Stimulated activated CD8-positive, alpha-beta memory T cell treated with anti-CD3 and anti-CD28 coated beads, Interleukin-15, amount 100 ng/mL, for 4 hours (primary cell): Measurements from ENCODE around the gene TTBK1.

Source experiments
- DNase-seq, 2 donors: peaks; one replicate each; pipeline ENCODE4 v3.0.0-alpha.2; 2020; ENCODE audit warnings: low read depth in 2 of 2

TTBK1 gene

DNA sequence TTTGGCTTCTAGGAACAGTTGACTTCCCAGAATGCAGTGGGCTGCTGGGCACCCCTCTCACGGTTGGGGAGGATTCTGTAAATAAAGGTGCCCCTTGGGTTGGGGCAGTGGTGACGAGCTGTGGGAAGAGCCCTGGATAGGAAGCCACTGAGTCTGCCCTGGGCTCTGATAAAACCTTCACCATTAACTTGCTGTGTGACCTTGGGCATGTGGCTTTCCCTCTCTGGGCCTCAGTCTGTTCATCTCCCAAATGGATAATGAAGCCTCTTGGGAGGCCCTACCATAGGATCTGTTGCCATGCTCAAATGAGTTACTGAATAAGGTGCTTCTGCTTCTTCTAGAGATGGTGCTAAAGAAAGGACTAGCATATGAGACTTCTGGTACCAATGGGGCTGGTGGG is 61.6 kb downstream of the TTBK1 start:
- no peak for DNase-seq

DNA sequence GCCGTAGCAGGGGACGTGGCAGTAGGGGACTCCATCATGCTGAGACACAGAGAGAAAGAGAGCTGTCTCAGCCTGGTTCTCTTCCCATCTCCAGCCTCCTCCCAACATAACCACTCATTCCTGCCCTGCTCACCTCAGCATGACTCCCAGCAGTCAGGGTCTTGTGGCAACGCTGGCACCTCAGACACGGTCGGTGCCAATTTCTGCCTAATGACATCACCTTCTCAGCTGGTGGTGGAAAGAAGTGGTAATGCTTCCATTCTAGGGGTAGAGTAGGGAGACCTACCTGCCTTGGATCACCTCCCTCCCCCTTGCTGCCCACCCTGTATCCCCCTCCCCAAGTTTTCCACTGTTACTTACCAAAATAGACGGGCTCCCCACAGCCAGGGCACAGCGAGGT is 62.8 kb downstream of the TTBK1 start:
- DNase-seq, result no peak

DNA sequence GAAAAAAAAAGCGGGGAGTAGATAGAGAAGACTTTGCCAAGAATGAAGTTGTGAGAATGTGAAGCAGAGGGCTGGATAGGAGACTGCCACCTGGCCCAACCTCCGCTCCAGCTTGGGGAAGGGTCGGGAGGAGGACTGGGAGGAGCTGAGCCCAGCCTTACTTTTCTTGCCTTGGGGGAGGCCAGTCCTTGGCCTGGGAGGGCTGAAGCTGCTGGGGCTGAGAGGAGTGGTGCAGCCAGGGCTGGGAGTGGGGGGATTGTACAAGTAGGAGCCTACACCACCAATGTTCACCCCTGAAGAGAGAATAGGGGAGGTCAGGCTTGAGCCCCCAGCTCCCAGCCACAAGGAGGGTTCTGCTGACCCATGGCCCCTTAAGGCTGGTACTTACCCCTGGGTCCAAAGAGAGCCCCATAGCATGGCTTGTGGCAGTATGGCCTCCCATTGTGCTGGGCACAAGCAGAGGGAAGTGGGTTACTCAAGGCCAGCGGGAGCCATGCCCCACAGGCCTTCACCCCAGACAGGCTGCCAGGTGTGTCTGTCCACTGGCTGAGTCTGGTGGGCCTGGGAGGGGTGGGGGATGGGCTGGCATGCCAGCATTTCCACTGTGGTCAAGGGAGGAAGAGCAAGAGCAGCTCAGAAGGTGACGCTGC is 64.3 kb downstream of the TTBK1 start:
- DNase-seq, result no peak

DNA sequence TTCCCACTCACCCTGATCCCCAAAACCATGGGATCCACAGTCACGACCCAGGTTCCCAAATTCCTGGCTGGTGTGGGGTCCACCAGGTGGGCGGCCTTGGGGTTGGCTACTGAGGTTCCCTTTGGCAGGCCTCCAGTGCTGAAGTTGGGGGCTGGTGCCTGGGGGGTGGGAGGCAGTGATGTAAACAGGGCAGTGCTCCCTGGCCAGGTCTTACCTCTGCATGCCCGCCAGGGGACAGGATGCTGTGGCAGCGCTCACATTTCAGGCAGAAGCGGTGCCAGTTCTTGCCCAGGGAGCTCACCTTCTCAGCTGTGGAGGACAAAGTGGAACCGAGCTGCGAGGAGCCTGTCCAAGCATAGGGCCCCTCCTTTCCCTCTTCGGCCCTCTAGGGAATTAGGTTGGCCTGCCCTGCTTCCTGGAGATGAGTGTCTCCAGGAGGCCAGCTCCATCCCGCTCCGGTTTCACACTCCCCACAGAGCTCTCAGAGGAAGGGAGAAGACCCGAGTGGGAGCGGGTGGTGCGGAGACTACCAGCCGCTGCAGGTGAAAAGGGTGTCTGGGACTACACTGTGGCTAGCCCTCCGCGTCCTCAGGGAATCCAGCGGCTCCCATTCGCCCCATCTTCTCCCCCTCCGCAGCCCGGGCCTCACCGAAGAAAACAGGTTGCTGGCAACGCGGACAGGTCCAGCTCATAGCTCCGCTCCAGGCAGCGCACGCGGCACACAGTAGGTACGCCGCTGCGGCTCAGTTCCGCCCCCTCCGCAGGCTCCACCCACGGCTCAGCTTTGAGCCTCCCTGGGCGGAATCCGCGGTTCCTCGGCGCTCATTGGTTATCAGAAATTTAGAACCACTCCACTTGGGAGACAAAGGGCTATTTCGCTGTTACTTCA is 65.1 kb downstream of the TTBK1 start, which contains the start of gene CRIP3:
Gene CRIP3 (minus strand): TSS at position 726 of the 889 bp plus-strand sequence. CDS start 34 bp downstream, at position 692.
- peak in 1 of 2 donors; percentile 21 for DNase-seq

DNA sequence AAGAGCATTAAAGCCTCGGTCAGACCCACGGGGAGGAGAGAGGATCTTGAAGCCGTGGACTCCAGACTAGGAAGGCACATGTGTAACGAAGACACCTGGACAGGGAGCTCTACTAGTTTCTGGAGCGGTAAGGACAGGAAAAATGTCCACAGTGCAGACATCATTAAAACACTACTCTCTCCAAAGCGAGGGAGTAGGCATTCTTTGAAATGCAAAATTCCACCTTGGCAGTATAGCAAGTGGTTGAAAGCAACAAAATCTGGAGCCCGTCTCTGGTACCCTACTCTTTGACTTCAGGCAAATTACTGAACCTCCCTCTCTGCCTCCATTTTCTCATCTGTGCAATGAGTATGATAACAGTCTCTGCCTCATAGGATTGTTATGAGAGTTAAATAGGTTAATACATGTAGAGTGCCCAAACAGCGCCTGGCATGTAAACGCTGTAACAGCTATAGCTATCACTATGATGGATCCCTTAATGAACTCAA is 65.8 kb downstream of the TTBK1 start:
- DNase-seq, result no peak

DNA sequence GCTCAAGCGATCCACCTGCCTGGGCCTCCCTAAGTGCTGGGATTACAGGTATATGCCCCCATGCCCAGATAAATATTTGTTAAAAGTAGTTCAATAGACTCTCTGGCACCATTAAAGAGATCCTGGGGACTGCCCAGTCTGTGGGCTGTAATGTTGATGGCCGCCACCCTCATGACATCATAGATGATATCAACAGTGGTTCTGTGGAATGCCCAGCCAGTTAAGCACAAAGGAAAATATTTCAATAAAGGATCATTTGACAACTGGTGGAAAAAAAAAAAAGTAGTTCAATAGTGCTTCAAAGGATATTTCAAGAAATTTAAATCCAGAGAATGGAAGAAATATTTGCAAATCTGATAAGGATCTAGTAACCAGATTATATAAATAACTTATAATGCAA is 66.9 kb downstream of the TTBK1 start:
- no peak for DNase-seq

DNA sequence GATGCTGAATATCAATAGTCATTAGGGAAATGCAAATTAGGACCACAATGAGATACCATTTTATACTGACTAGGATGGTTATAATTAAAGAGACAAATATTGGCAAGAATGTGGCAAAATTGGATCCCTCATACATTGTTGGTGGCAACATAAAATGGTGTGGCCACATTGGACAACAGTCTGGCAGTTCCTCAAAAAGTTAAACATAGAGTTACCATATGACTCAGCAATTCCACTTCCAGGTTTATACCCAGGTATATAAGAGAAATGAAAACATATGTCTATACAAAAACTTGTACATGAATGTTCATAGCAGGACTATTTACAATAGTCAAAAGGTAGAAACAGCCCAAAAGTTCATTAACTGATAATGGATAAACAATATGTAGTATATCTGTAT is 67.3 kb downstream of the TTBK1 start:
- no peak for DNase-seq

DNA sequence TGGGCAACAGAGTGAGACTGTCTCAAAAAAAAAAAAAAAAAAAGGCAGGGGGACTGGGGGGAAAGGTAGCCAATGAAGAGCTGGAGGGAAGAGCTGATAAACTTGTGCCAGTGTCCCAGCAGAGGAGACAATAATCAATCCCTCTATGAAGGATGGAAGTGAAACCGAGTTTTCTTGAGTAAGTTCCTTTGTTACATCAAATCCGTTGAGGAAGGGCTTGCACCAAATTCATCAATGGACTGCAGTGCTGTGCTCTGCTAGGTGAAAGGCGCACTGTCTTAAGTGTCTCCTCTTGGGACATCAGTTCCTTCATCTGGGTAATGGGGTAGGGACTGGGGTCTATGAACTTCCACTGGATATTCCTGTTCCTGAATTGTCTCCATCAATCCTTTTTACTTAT is 68.4 kb downstream of the TTBK1 start:
- no peak for DNase-seq

DNA sequence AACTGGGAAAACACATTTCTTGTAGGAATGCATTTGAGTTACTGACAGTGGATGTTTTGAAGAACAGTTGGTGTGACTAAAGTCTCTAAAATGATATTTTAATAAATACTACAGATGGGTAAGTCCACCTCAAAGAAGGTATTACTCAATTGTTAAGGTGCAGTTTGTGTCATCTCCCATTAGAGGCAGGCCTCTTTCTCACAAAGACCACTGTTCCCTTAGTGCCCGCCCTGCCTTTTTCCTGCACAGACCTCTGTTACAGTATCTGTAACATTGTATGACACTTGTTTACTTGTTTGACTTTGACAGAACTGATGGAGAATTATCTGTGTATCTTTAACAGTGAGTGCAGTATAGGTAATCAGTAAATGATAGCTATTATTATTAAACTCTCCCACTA is 70.5 kb downstream of the TTBK1 start:
- no peak for DNase-seq

DNA sequence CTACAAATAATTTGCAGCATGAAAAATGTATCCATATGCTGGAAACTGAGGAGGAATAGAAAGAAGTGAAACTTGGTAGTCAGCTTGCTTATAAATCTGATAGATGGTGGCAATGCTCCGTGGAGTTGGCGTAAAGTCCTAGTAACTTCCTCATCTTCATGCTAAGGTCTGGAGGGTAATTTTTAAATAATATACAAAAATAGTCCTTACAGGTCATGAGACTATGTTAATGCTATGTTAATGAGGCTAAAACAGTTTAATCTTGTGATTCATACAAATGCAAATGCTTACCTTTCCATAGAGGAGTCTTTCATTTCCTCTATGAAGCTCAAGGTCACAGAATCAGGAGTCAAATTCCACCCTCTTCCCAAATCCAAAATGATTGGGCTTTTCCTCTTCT is 74.7 kb downstream of the TTBK1 start:
- no peak for DNase-seq

DNA sequence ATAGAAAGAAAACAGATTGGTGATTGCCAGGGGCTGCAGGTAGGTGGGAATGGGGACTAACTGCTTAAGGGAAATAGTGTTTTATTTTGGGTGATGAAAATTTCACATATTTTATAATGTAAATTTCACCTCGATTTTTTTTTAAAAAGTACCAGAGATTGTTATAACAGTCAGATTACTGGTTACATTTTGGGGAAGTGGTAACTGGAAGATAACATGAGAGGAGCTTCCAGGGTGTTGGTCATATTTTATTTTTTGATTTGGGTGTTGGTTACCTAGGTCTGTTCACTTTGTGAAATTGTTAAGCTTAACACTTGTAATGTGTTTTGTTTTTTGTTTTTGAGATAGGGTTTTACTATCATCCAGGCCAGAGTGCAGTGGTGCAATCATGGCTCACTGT is 82.6 kb downstream of the TTBK1 start:
- DNase-seq, result no peak

DNA sequence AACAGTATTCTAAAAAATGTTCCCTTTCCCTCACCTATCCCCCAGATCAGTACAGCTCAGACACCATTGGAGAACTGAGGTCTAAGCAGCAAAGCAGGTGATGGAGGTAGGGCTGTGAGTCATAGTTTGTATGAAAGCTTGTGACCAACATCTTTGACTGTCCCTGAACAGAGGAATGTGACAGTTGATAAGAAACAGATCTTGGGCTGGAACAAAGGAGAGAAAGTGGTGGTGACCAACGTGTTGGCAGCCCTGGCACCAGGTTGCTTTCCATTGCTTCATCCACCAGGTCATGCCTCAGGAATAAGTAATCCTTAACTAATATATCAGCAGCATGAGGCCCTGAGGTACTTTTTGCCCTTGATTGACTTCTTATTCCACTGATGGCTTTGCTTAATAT is 85.2 kb downstream of the TTBK1 start:
- no peak for DNase-seq

DNA sequence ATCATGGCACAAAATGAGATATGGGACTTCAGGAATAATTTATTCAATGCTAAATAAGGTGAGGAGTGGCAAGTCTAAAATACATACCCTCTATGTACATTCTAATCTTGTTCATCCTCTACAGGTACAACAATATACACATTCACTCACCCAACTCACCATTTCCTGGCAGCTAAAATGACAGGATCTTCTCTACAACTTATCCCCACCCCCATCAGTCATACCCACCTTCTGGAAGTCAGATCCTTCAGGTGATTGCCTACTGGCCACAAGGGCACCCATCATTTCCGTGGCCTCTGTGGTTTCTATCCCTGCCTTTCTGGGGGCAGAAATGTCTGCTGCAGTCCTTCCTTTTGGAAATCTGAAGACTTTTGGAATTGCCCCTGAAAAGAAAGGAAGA is 88.2 kb downstream of the TTBK1 start:
- DNase-seq, result no peak

DNA sequence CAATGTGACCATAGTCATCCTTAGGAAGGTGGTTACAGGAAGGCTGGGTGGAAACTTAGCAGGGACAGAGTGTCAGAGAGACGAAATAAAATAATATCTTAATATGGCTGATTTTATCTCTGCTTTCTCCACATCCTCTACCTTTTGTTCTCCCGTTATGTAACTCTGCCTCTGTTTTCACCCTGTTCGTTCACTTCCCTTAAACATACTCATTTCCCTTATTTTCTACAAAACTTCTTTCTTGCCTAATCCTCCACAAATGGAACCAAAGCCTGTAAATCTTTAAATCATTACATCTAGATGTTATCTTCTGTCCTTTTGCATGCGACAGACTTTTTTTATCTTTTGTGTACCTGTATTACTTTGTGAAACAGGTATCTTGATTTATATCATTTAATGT is 88.6 kb downstream of the TTBK1 start:
- DNase-seq, result no peak

DNA sequence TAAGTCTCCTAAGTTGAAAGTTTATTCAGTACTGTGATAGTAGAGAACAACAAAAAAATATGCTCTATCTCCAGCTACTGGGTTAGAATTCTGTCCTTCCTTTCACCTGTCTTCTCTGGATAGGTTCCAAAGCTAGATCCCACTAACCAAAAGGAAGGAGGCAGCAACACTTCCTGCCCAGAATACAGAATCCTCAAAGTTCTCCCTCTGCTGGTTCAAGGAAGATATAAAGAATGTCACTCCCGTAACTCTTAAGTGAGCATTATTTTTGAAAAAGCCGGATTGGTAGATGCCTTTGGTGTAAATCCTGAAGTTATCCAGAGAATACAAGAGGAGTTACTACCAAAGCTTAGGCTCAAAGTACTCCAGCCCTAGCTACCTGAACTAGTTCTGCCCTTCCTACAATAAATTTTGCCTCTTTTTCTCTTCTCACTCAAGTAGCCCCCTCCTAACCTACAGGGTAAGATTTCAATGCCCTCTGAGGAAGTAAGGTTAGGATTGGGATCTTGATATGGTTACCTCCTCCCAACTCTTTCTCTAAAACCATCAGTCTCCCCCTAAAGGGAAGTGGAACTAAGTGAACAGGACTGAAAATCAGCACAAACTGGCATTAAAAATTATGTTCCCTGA is 91.3 kb downstream of the TTBK1 start:
- no peak for DNase-seq

DNA sequence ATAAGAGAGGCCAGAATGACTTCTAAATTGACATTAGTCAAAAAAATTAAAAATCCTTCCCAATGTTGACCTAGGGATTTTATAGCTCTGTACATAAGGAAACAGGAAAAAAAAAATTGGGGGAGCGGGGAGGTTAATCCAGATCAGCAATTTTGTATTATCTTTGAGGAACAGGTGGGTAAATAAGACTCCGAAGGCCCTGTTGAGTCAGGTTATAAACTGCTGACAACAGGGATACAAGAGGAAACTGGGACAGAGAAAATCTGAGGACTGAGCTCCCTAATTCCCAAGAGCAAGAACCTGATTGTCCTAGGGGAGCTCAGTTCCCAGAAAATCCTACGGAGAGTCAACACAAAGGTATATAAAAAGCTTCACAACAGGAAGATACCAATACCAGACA is 92.2 kb downstream of the TTBK1 start:
- DNase-seq, result no peak

DNA sequence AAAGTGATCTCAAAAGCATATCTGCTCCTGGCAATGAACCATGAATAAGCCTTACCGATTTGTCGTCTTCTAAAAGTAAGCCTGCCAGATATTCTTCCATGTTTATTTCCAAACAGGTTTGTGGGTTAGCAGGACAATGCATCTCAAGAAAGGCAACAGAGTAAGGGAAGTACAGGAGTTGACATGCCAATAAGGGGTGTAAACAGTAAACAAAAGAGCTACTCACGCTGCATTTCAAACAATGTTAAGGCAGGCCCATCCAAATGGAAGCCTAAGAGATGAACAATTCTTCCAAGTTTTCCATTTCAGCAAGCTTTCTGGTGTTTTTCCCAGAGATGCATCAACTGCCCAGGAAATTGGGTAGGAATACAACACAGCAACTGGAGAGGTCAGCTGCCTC is 93.1 kb downstream of the TTBK1 start:
- no peak for DNase-seq
